NK-92 treated with Interleukin-12 subunit alpha and Interleukin-12 subunit beta, amount 100 ng/mL, for 24 hours (cell line): ENCODE results near the gene NAT14.
A peak's percentile ranks its signal among the peaks of the same experiment; 100 is the strongest.

Experiments
- DNase-seq: peaks from one replicate; lab custom pipeline; 2025; lab: John Stamatoyannopoulos, UW

NAT14 gene

DNA sequence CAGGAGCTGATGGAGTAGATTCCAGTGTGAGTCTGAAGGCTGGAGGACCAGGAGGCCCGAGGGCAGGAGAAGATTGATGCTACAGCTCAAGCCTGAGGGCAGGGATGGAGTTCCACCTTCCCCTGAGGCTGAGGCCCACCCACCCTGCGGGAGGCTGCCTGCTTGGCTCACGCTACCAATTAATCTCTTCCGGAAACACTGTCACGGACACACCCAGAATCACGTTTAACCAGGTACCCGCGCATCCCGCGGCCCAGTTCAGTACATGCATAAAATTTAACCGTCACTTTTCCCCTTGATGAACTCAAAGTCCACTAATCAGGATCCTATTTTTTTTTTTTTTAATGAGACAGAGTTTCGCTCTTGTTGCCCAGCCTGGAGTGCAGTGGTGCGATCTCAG is 13.7 kb upstream of the NAT14 start:
- DNase-seq = no peak

DNA sequence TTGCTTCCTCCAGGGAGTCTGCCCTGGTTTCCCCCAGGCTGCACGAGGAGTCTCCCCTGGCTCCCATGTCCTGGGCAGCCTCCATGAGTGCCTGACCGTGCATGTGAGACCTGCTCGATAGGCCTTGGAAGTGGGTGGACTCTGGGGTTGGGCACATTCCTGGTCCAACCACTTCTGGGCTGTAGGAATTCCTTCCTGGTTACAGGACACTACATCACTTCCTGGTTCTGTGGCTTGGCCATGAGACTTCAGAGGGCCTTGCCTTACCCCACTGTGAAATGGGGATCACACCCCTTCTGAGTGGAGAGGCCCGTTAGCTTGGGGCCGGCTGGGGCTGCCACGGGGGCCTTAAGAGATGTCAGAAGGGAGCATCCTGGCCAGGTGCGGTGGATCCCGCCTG is 12.5 kb upstream of the NAT14 start:
- DNase-seq = no peak

DNA sequence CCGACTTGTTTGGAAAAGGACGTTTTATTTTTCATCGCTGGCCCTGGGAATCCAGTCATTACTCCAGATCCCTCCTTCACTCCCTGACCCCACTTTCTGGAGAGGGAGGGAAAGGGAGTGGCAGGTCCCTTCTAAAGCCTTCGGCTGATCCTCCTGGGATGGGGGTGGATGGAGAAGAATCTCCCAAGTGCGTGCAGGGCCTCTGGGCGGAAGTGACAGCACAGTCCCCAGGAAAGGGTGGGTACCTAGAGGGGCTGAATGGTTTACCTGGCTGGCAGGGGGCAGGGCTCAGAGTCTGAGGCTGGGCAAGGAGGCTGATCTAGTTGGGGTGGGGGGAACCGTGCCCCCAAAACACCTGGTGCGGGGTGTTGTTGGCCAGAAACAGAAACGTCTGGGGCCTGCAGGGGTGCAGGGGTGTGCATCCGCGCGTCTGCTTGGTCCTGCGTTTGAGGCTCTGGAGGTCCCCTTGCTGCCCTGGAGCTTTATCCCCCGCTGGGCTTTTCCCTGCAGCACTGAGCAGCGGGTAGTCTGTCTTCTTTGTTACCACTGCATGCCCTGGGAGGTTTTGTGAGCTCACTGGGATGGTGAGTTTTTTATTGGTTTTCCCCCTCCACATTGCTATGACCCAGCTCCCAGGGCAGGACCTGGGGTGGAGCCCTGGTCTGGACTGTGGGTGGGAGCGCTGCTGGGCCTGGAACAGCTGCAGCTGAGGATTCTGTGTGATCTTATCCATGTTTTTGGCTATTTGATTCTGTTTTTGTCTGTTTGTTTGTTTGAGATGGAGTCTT is 11.6 kb upstream of the NAT14 start:
- DNase-seq = no peak

GRCh38 chr19:55474269-55475265 is 10.4 kb upstream of the NAT14 start:
- DNase-seq = no peak

GRCh38 chr19:55476100-55476775 is 8.8 kb upstream of the NAT14 start, which contains the start of gene ZNF628:
ZNF628 (plus strand) TSS chr19:55476617; CDS start chr19:55479911, 3,294 bp downstream.
- DNase-seq = peak; percentile 97

- DNase-seq = no peak
Observed at GRCh38 chr19:55477905-55478304, 7.1 kb upstream of the NAT14 start.

GRCh38 chr19:55478364-55478763 is 6.6 kb upstream of the NAT14 start:
- DNase-seq = no peak

- no peak for DNase-seq
Observed at GRCh38 chr19:55479045-55479444, 5.9 kb upstream of the NAT14 start.

DNA sequence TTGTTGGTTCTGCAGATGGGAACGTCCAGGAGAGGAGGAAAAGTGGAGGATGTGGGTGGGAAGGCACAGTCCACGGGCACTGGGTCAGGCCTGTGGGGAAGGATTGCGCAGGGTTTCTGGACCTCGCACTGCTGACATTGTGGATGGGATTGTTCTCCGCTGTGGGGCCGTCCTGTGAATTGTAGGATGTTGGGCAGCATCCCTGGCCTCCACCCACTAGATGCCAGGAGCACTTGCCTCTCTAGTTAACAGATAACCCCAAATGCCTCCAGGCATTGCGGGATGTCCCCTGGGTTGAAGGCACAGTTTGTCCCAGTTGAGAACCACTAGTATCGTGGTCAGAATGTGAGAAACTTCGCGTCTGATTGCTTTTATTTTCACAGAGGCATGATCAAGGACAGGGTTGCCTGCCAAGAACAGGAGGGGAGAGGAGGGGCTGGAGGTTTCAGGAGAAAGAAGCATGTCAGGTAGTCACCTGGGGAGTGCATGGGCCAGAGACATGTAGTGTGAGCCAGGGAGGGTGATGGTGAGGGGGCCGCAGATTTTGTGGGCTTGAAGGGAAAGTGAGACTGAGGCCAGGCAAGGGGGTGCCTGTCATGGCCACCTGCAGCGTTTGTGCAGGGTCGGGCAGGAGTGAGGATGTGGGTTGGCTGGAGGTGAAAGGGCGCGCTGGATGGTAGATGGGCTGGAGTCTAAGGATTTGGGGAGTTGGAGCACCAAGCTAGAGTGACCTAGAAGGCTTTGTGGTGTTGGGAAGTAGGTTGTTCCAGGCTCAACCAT is 5.3 kb upstream of the NAT14 start:
- no peak for DNase-seq

- no peak for DNase-seq
Observed at GRCh38 chr19:55481148-55481793, 3.7 kb upstream of the NAT14 start.

- DNase-seq = no peak
Observed at GRCh38 chr19:55481794-55482155, 3.2 kb upstream of the NAT14 start.

- DNase-seq = no peak
Observed at GRCh38 chr19:55482156-55482961, 2.6 kb upstream of the NAT14 start.

DNA sequence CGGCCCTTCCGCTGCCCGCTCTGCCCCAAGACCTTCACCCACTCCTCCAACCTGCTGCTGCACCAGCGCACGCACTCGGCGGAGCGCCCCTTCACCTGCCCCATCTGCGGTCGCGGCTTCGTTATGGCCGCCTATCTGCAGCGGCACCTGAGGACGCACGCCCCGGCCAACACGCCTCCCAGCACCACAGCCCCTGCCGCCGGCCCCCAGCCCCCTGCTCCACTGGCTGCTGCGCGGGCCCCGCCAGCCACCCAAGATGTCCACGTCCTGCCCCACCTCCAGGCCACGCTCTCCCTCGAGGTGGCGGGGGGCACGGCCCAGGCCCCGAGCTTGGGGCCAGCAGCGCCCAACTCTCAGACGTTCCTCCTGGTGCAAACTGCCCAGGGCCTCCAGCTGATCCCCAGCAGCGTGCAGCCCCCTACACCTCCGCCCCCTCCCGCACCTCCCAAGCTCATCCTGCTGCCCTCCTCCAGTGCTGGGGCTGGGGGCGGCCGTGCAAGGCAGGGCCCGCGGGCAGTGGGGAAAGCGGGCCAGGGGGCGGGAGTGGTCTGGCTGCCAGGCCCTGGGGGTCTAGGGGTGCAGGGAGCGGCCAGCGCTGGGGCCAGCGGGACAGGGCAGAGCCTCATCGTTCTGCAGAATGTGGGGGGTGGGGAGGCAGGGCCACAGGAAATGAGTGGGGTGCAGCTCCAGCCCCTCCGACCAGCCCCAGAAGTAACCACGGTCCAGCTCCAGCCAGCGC is 1.9 kb upstream of the NAT14 start:
- DNase-seq = no peak

DNA sequence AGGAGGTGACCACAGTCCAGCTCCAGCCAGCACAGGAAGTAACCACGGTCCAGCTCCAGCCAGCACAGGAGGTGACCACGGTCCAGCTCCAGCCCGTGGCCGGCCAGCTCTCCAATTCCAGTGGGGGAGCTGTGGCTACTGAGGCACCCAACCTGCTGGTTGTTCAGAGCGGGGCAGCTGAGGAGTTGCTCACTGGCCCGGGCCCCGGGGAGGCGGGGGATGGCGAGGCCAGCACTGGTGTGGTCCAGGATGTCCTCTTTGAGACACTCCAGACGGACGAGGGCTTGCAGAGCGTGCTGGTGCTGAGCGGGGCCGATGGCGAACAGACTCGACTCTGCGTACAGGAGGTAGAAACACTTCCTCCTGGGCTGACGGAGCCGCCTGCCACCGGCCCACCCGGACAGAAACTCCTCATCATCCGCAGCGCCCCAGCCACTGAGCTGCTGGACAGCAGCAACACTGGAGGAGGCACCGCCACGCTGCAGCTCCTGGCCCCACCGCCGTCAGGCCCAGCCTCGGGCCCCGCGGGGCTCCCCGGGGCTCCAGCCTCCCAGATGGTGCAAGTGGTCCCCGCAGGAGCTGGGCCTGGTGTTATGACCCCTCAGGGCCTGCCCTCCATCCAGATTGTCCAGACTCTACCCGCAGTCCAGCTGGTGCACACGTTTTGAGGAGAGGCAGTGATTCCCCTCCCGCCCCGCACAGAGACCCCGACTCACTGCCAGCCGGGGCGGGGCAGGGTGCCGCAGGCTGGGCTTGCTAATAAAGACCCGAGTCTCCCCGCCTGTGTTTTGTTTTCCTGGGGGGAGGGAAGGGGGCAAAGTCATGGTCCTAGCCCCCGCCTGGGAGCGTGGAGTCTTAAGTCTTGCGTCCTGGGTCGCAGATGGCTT is 1.0 kb upstream of the NAT14 start:
- DNase-seq = no peak

DNA sequence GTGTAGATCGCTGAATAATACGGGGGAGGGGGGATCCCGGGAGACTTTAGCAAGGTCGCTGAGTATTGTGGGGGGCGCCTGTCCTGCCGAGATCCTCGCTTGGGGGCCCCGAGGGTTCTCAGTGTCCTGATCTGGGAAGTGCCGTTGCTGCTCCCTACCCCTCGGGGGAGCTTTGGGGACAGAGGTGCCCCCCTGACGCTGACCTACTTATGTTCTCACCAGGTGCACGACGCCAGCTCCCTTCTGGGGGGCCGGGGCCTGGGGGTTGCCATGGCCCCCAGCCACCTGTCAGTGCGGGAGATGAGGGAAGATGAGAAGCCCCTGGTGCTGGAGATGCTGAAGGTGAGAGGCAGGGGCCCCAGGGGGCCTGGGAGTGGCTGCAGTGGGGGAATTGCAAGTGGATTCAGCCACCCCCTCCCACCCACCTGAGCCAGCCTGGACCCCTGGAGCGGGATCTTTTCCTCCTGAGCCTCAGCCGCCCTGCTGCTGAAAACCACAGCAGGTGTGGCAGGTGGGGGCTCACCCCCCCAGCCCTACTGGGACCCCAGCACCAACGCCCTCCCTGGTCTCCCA is 537 bp downstream of the NAT14 start:
- DNase-seq = no peak

- no peak for DNase-seq
Observed at GRCh38 chr19:55486043-55486970, 1.3 kb downstream of the NAT14 start.
